Measurements from ENCODE around the gene CDKN2B. TPM values are rescaled to one million over a fixed set of nuclear protein-coding genes. Genes with fewer than 3 reads are reported as not detected.

The CDKN2B gene, protein sequence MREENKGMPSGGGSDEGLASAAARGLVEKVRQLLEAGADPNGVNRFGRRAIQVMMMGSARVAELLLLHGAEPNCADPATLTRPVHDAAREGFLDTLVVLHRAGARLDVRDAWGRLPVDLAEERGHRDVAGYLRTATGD
- total RNA-seq: 4.4 and 12.6 TPM in 2 replicates

DNA sequence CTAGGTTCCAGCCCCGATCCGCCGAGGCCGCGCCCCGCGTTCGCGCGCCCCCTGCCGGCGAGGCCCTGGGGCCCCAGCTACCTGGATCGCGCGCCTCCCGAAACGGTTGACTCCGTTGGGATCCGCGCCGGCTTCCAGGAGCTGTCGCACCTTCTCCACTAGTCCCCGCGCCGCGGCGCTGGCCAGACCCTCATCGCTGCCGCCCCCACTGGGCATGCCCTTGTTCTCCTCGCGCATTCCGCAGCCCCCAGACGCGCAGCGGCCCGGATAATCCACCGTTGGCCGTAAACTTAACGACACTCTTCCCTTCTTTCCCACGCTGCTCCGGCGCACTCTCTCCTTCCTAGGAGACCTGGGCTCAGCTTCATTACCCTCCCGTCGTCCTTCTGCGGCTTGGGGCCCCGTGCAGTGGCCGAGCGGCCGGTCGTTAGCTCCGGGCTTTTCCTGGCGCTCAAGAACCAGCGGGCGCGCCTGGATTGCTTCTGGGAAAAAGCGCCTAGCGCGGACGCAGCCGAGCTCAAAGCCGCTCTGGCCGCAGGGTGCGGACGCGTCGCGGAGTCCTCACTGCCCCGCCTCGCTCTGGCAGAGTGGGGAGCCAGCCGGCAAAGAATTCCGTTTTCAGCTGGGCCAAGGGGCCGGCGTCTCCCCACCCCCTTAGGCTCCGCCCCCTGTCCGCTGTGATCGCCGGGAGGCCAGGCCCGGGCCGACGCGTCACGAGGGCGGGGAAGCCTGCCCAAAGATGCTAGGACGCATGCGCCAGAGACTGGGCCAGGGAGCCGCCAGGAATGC, at the start of gene CDKN2B:
CDKN2B (minus strand) TSS at position 589 of the 789 bp plus-strand sequence; CDS start at position 237, 352 bp downstream.

DNA sequence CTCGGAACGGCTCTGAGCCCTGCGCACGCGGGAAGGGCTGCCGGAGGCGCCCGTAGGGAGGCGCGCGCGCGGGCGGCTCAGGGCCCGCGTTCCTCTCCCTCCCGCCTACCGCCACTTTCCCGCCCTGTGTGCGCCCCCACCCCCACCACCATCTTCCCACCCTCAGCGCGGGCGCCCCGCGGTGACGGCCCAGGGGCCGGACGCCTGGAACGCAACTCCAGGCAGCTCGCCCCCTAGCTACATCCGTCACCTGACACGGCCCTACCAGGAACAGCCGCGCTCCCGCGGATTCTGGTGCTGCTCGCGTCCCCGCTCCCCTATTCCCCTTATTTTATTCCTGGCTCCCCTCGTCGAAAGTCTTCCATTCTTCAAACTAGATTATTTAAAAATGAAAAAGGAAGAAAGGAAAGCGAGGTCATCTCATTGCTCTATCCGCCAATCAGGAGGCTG, 14.5 kb downstream of the CDKN2B start, which contains the start of gene CDKN2B-AS1:
CDKN2B-AS1 (plus strand) TSS at position 236 of the 450 bp plus-strand sequence.

DNA sequence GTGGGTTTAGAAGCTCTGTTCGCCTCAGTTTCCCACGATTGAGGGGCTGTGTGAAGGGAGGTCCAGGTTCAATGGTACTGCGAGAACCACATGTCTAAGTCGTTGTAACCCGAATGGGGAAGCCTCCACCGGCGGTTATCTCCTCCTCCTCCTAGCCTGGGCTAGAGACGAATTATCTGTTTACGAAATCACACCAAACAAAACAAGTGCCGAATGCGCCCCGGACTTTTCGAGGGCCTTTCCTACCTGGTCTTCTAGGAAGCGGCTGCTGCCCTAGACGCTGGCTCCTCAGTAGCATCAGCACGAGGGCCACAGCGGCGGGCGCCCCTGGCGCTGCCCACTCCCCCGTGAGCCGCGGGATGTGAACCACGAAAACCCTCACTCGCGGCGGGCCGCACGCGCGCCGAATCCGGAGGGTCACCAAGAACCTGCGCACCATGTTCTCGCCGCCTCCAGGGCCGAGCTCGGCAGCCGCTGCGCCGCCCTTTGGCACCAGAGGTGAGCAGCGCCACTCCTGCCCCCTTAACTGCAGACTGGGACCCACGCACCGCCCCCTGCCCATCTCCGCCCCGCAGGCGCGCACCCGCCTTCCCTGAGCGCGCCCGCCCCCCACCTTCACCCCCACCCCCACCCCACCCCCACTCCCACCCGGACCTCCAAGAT, 15.1 kb downstream of the CDKN2B start, which contains the start of gene CDKN2A:
CDKN2A (minus strand) TSS at position 500 of the 663 bp plus-strand sequence.

Other genes starting within 250 kb of the CDKN2B start
- gene MTAP, start 206.7 kb downstream of the CDKN2B start, total RNA-seq: 22.9 and 33.8 TPM in 2 replicates
- gene CDKN2A, start 14.9 kb downstream of the CDKN2B start, total RNA-seq: 8.0 and 10.7 TPM in 2 replicates
- gene CDKN2B-AS1, start 14.5 kb downstream of the CDKN2B start, total RNA-seq: 4.9 and 5.2 TPM in 2 replicates

Data from aortic smooth muscle cell (primary cell).